Activated CD4-positive, alpha-beta T cell treated with anti-CD3 and anti-CD28 coated beads for 36 hours (primary cell): Measurements from ENCODE around the gene BSCL2. TPM values are rescaled to one million over a fixed set of nuclear protein-coding genes. Genes with fewer than 3 reads are reported as not detected.
"Not testable (repeated sequence)": the region's sequence is repeated elsewhere in the genome, so short reads cannot be mapped to it uniquely, and the experiment has no call there.

Source experiments
- ATAC-seq: fragments of 200-7000 bp; cut with Tn5 transposase; one replicate; pipeline ENCODE4 v1.10.0; 2021; ENCODE audit warnings: mild to moderate bottlenecking, moderate library complexity
- CTCF ChIA-PET: fragments of 350-600 bp; sonication (Branson Sonifier 250); formaldehyde crosslinking; loops from one replicate; lab custom pipeline; 2021; ENCODE audit warnings: antibody characterized with exemption; lab: Charles Lee
- POLR2A ChIA-PET: fragments of 350-600 bp; sonication (Branson Sonifier 250); formaldehyde crosslinking; loops from one replicate; lab custom pipeline; 2021; ENCODE audit warnings: antibody characterized with exemption, inconsistent platforms; lab: Charles Lee
- DNase-seq: peaks from one replicate; pipeline ENCODE4 v3.0.0-alpha.2; 2020
- H3K27ac Mint-ChIP-seq: one replicate; pipeline ENCODE4 v1.8.0; 2021; ENCODE audit warnings: mixed read lengths
- H3K27me3 Mint-ChIP-seq: one replicate; pipeline ENCODE4 v1.8.0; 2021; ENCODE audit warnings: mixed read lengths
- H3K36me3 Mint-ChIP-seq: one replicate; pipeline ENCODE4 v1.8.0; 2021; ENCODE audit warnings: low read depth, mixed read lengths
- H3K4me1 Mint-ChIP-seq: one replicate; pipeline ENCODE4 v1.8.0; 2021; ENCODE audit warnings: mixed read lengths
- H3K4me3 Mint-ChIP-seq: one replicate; pipeline ENCODE4 v1.8.0; 2021; ENCODE audit warnings: mild to moderate bottlenecking, moderate library complexity, mixed read lengths
- H3K9me3 Mint-ChIP-seq: one replicate; pipeline ENCODE4 v1.8.0; 2021; ENCODE audit warnings: low read depth, mixed read lengths
- intact Hi-C, 2 experiments: fragments of 100-400 bp; cut with DNase I in 1 of 2; cut with micrococcal nuclease in 1 of 2; formaldehyde crosslinking; loops; one replicate each; pipeline versions ENCODE4 v1.14.2 to v1.15.1; 2022 to 2024; cut with DNase I, micrococcal nuclease
- total RNA-seq, 2 experiments: library from RNA; stranded (reverse); gene quantifications; one replicate each; pipeline ENCODE4 v1.2.3, GENCODE V29; 2021

BSCL2 gene
- total RNA-seq, 2 experiments from 2014 or later, result 16.7 to 28.0 TPM

DNA sequence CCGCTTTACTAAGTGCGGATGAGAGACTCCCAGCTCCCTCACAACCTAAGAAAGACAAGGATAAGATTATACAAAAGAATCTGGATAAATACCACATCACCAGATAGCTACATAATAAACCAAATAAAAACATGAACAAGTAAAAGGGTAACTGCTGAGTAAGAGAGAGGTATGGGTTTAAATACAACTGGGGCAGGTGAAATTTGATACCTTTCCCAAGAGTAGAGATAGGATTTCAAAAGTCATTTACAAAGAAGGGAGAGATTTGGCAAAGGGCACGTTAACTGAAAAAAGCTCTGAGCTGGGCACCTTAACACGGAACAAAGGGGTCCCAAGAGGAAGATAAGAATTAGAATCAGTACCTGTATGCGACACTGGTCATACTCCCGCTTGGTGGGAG is 30.1 kb downstream of the BSCL2 start:
- no peaks in the 10 kb centered on the region for H3K27me3 Mint-ChIP-seq
- ChIA-PET CTCF (no interaction called here), POLR2A (interaction anchor here (0.9 to 3.2 kb wide), 4 partner anchors 24 to 179 kb away, joined by 3 to 12 read pairs (median 4); partner anchors contain the start of genes INTS5, TUT1 and ZBTB3)
- DNase-seq (no peak), ATAC-seq (no peak)
- peaks cover 25% of the 10 kb centered on the region for H3K36me3 Mint-ChIP-seq
- intact Hi-C loops, result no loop called here
- H3K4me3 Mint-ChIP-seq, result peak overlapping the region; percentile 40
- H3K4me1 Mint-ChIP-seq, result peaks cover 41% of the 10 kb centered on the region
- H3K27ac Mint-ChIP-seq, result peak overlapping the region; percentile 47
- H3K9me3 Mint-ChIP-seq, result no peaks in the 10 kb centered on the region

DNA sequence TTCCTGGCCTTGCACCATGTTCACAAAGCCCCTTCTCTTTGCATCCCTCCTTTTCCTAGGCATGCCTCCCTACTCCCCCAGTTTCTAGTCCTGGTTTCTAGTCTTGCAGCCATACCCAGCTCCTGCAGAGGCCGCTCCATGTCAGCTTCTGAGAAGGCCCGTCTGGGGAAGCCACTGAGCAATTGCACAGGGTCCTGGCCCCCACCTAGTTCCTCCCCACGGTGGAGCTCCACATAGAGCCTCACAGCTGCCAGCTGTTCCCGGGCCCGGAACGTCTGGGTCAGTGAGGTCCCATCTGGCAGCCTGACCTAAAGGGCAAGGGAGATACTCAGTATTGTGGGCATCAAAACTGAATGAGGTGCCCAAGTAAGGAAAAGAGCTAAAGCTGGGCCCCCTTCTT is 30.5 kb downstream of the BSCL2 start:
- intact Hi-C loops, result no loop called here
- no peaks in the 10 kb centered on the region for H3K9me3 Mint-ChIP-seq
- CTCF ChIA-PET, result interaction anchor here (0.6 to 1.3 kb wide), 3 partner anchors 10 to 181 kb away, joined by 3 read pairs; no protein-coding TSS in a partner anchor
- peaks cover 41% of the 10 kb centered on the region for H3K4me1 Mint-ChIP-seq
- no peak for DNase-seq
- POLR2A ChIA-PET, result interaction anchor here (0.9 to 3.2 kb wide), 5 partner anchors 10 to 180 kb away, joined by 3 to 12 read pairs (median 3); partner anchors contain the start of genes C11orf98, CSKMT, INTS5 and TUT1
- H3K4me3 Mint-ChIP-seq, result peak overlapping the region; percentile 40
- peaks cover 28% of the 10 kb centered on the region for H3K36me3 Mint-ChIP-seq
- H3K27ac Mint-ChIP-seq, result no peak overlapping the region
- H3K27me3 Mint-ChIP-seq, result no peaks in the 10 kb centered on the region
- no peak for ATAC-seq

DNA sequence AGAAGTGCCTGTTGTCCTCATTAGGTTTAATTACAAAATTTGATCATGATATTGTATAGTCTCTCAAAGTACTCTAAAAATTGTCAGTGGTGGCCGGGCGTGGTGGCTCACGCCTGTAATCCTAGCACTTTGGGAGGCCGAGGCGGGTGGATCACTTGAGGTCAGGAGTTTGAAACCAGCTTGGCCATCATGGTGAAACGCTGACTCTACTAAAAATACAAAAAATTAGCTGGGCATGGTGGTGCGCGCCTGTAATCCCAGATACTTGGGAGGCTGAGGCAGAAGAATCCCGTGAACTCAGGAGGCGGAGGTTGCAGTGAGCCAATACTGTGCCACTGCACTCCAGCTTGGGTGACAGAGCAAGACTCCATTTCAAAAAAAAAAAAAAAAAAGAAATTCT is 31.8 kb downstream of the BSCL2 start:
- intact Hi-C loops, H3K4me3 Mint-ChIP-seq, H3K27me3 Mint-ChIP-seq, H3K9me3 Mint-ChIP-seq, DNase-seq, ATAC-seq, H3K27ac Mint-ChIP-seq: not testable (repeated sequence)
- peaks cover 41% of the 10 kb centered on the region for H3K4me1 Mint-ChIP-seq
- POLR2A ChIA-PET, result interaction anchor here (0.6 to 1.5 kb wide), 3 partner anchors 10 to 166 kb away, joined by 3 to 7 read pairs (median 4); partner anchors contain the start of genes C11orf98 and CSKMT
- H3K36me3 Mint-ChIP-seq, result peaks cover 40% of the 10 kb centered on the region
- CTCF ChIA-PET, result interaction anchor here (0.8 to 1.9 kb wide), 2 partner anchors 19 to 28 kb away, joined by 3 to 5 read pairs; no protein-coding TSS in a partner anchor

DNA sequence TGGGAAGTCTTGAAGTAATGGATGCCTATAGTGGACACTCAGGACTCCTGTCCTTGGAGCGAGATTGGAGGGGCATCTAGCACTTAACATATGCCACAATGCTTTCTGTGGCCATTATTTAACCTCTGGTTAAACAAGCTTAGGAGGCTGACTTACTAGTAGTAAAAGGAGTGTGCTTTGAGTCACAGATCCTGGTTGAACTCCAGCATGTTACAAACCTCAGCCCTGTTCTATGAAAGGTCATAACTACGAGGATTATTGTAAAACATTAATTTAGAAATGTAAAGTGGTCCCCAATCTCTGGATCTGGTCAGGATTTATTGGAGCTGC is 34.1 kb downstream of the BSCL2 start:
- ChIA-PET CTCF (interaction anchor here (0.7 to 2.3 kb wide), 6 partner anchors 8 to 249 kb away, joined by 3 to 7 read pairs (median 4); partner anchors contain the start of genes C11orf98 and CSKMT), POLR2A (interaction anchor here (1.0 to 1.9 kb wide), 5 partner anchors 8 to 208 kb away, joined by 3 to 7 read pairs (median 3); partner anchors contain the start of genes B3GAT3, C11orf98, CSKMT and EEF1G)
- H3K4me1 Mint-ChIP-seq, result peaks cover 54% of the 10 kb centered on the region
- peak overlapping the region; percentile 96 for H3K27ac Mint-ChIP-seq
- no peaks in the 10 kb centered on the region for H3K9me3 Mint-ChIP-seq
- ATAC-seq (no peak), DNase-seq (no peak)
- H3K27me3 Mint-ChIP-seq, result no peaks in the 10 kb centered on the region
- H3K4me3 Mint-ChIP-seq, result peak overlapping the region; percentile 91
- peaks cover 51% of the 10 kb centered on the region for H3K36me3 Mint-ChIP-seq
- intact Hi-C loops, result loop anchor here in 1 of 2 experiments (5.0 kb wide), 3 partner anchors 34 to 169 kb away; partner anchors contain the start of genes BSCL2, GNG3, HNRNPUL2 and TTC9C

DNA sequence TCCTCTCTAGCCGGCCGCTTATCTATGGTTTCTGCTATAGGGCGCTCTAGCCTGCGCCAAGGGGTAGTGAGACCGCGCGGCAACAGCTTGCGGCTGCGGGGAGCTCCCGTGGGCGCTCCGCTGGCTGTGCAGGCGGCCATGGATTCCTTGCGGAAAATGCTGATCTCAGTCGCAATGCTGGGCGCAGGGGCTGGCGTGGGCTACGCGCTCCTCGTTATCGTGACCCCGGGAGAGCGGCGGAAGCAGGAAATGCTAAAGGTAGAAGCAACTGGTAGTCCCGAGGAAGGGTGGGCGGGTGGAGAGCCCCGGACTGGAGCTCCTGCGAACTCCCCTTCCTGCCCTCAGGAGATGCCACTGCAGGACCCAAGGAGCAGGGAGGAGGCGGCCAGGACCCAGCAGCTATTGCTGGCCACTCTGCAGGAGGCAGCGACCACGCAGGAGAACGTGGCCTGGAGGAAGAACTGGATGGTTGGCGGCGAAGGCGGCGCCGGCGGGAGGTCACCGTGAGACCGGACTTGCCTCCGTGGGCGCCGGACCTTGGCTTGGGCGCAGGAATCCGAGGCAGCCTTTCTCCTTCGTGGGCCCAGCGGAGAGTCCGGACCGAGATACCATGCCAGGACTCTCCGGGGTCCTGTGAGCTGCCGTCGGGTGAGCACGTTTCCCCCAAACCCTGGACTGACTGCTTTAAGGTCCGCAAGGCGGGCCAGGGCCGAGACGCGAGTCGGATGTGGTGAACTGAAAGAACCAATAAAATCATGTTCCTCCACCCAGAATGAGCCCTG is 35.4 kb downstream of the BSCL2 start, which contains the start of the genes LBHD1 and UQCC3:
Gene LBHD1 (minus strand): TSS at position 660 of the 782 bp plus-strand sequence. CDS start 2,236 bp downstream, outside the sequence.
Gene UQCC3 (plus strand): TSS at position 66 of the 782 bp plus-strand sequence. CDS start 73 bp downstream, at position 139.
- ChIA-PET POLR2A (interaction anchor here (0.7 to 3.0 kb wide), 20 partner anchors 9 to 210 kb away, joined by 3 to 24 read pairs (median 4); partner anchors contain the start of genes B3GAT3, BSCL2, EEF1G and GANAB), CTCF (interaction anchor here (0.5 to 2.2 kb wide), 17 partner anchors 9 to 247 kb away, joined by 3 to 7 read pairs (median 4); partner anchors contain the start of genes B3GAT3, INTS5, MTA2 and SLC3A2)
- Mint-ChIP-seq H3K9me3 (no peaks in the 10 kb centered on the region), H3K27me3 (no peaks in the 10 kb centered on the region), H3K4me3 (peak within 1 kb of the TSS; percentile 91), H3K27ac (peak within 1 kb of the TSS; percentile 96), H3K36me3 (peaks cover 53% of the 10 kb centered on the region), H3K4me1 (peaks cover 54% of the 10 kb centered on the region)
- ATAC-seq (peak; percentile 88), DNase-seq (peak; percentile 86)
- intact Hi-C loops, result loop anchor here (1.0 to 5.0 kb wide), 8 partner anchors 25 to 171 kb away; partner anchors contain the start of genes HNRNPUL2 (in 2 of the 2), BSCL2 (in 1 of the 2), GANAB (in 1 of the 2) and GNG3 (in 1 of the 2)

DNA sequence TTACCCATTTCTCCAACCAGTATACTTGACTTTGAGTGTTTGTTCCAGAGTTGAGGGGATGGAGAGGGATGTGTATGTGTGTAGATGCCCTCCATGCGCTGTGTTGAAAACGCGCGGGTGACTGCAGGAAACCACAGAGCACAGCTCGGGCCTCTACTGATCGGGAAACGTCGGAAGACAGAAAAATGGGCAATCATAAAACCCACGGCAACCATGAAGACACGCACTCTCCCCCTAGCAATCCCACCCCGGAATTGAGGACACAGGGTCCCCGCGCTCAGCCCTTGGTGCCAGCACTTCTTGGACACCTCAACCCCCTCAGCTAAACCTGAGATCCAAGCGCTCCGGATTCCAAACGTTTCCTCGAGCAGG is 36.0 kb downstream of the BSCL2 start:
- no peak for DNase-seq
- intact Hi-C loops, result loop anchor here (1.0 to 5.0 kb wide), 6 partner anchors 25 to 171 kb away; partner anchors contain the start of genes HNRNPUL2 (in 2 of the 2), BSCL2 (in 1 of the 2), GANAB (in 1 of the 2) and GNG3 (in 1 of the 2)
- H3K4me3 Mint-ChIP-seq, result peak overlapping the region; percentile 91
- H3K9me3 Mint-ChIP-seq, result no peaks in the 10 kb centered on the region
- peaks cover 58% of the 10 kb centered on the region for H3K36me3 Mint-ChIP-seq
- ChIA-PET POLR2A (interaction anchor here (0.7 to 3.0 kb wide), 14 partner anchors 10 to 210 kb away, joined by 3 to 24 read pairs (median 6); partner anchors contain the start of genes B3GAT3, BSCL2, GANAB and GNG3), CTCF (interaction anchor here (0.9 to 2.2 kb wide), 10 partner anchors 10 to 247 kb away, joined by 3 to 7 read pairs (median 4); partner anchors contain the start of genes B3GAT3, INTS5 and SLC3A2)
- peak; percentile 11 for ATAC-seq
- no peaks in the 10 kb centered on the region for H3K27me3 Mint-ChIP-seq
- peak overlapping the region; percentile 96 for H3K27ac Mint-ChIP-seq
- H3K4me1 Mint-ChIP-seq, result peaks cover 51% of the 10 kb centered on the region

DNA sequence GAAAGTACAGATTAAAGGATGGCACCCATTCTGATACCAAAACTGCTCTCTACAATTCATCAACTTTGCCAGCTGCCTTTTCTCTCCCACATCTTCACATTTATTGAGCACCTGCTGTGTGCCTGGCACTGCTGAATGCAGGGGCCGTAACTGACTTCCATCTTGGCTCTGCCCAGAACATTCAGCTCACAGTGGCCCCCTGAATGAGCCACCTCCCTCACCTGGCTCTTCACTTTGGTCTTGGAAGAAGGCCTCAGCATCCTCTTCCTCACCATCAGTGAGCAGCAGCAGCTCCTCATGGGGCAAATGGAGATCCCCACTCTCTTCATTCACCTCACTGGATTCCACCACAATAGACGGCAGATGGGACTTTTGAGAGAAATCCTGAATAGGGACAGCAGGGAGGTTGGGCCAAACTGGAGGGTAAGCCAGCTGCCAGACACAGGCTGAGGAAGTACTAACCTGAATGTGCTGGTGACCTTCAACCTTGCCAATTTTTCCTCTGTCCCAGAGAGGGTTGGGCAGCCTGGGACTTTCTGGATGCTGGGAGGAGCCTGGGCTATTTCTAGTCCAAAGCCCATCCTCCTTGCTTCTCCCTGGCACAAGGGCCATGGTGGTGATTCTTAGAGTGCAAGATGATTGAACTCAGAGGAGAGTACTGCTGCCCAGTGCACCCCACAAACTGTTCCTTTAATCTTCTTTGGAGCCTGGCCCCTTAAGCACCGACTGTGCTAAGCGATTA is 37.6 kb downstream of the BSCL2 start:
- H3K4me1 Mint-ChIP-seq, result peaks cover 49% of the 10 kb centered on the region
- no peaks in the 10 kb centered on the region for H3K9me3 Mint-ChIP-seq
- H3K27ac Mint-ChIP-seq, result peak overlapping the region; percentile 96
- H3K27me3 Mint-ChIP-seq, result no peaks in the 10 kb centered on the region
- POLR2A ChIA-PET, result interaction anchor here (0.5 to 3.2 kb wide), 12 partner anchors 10 to 131 kb away, joined by 3 to 23 read pairs (median 4); partner anchors contain the start of genes BSCL2, EEF1G, GNG3 and INTS5
- DNase-seq (no peak), ATAC-seq (no peak)
- intact Hi-C loops, result loop anchor here (2.0 to 5.0 kb wide), 4 partner anchors 38 to 173 kb away; partner anchors contain the start of genes BSCL2 (in 1 of the 2), GNG3 (in 1 of the 2), HNRNPUL2 (in 1 of the 2) and TTC9C (in 1 of the 2)
- peak overlapping the region; percentile 91 for H3K4me3 Mint-ChIP-seq
- H3K36me3 Mint-ChIP-seq, result peaks cover 61% of the 10 kb centered on the region
- CTCF ChIA-PET, result interaction anchor here (0.6 to 2.2 kb wide), 6 partner anchors 58 to 1198 kb away, joined by 3 to 7 read pairs (median 3); partner anchors contain the start of gene TMEM179B

DNA sequence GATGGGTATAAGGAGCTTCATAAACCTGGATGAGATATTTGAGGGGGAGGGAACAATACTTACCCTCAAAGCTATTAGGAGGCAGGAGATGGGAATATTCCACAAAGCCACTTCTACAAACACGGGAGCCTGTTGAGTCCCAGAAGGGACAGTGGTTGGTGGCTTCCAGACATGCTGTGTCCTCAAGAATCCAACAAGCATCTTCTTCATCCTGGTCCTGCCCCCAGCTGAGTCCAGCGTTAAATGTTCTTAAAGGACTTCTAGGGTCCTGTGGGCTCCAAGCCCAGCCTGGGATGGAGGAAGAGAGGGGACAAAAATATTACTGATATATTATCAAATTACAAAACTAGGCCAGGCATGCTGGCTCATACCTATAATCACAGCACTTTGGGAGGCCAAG is 39.8 kb downstream of the BSCL2 start:
- ATAC-seq (no peak), DNase-seq (no peak)
- peak overlapping the region; percentile 93 for H3K4me3 Mint-ChIP-seq
- intact Hi-C loops, result no loop called here
- no peaks in the 10 kb centered on the region for H3K9me3 Mint-ChIP-seq
- H3K27me3 Mint-ChIP-seq, result no peaks in the 10 kb centered on the region
- peak overlapping the region; percentile 89 for H3K27ac Mint-ChIP-seq
- ChIA-PET CTCF (interaction anchor here (0.6 to 1.2 kb wide), 7 partner anchors 9 to 239 kb away, joined by 3 to 5 read pairs (median 3); no protein-coding TSS in a partner anchor), POLR2A (interaction anchor here (0.6 to 3.2 kb wide), 9 partner anchors 9 to 174 kb away, joined by 3 to 23 read pairs (median 4); partner anchors contain the start of genes GANAB, HNRNPUL2, TTC9C and TUT1)
- peaks cover 48% of the 10 kb centered on the region for H3K4me1 Mint-ChIP-seq
- H3K36me3 Mint-ChIP-seq, result peaks cover 67% of the 10 kb centered on the region

DNA sequence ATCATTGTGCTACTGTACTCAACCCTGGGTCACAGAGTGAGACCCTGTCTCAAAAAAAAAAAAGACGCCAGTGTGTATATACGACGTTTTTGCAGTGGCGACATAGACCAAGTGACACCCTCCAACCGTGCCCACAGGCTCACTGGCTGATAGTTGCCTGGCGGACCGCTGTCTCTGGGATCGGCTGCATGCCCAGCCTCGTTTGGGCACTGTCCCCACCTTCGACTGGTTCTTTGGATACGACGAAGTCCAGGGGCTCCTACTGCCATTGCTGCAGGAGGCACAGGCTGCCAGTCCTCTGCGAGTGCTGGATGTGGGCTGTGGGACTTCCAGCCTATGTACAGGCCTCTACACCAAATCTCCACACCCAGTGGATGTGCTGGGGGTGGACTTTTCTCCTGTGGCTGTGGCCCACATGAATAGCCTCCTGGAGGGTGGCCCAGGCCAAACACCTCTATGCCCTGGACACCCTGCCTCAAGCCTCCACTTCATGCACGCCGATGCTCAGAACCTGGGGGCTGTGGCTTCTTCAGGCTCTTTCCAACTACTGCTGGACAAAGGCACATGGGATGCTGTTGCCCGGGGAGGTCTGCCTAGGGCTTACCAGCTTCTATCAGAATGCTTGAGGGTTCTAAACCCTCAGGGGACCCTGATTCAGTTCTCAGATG is 40.8 kb downstream of the BSCL2 start:
- DNase-seq (peak; percentile 32), ATAC-seq (no peak)
- POLR2A ChIA-PET, result interaction anchor here (0.6 to 3.2 kb wide), 15 partner anchors 10 to 189 kb away, joined by 3 to 38 read pairs (median 14); partner anchors contain the start of genes HNRNPUL2, INTS5, MTA2 and POLR2G
- CTCF ChIA-PET, result interaction anchor here (1.2 to 2.7 kb wide), 4 partner anchors 12 to 121 kb away, joined by 3 to 21 read pairs (median 13); partner anchors contain the start of genes INTS5, MTA2, TMEM179B and TUT1
- intact Hi-C loops, result no loop called here
- peaks cover 61% of the 10 kb centered on the region for H3K36me3 Mint-ChIP-seq
- peak overlapping the region; percentile 89 for H3K27ac Mint-ChIP-seq
- H3K4me1 Mint-ChIP-seq, result peaks cover 45% of the 10 kb centered on the region
- no peaks in the 10 kb centered on the region for H3K27me3 Mint-ChIP-seq
- H3K9me3 Mint-ChIP-seq, result no peaks in the 10 kb centered on the region
- peak overlapping the region; percentile 93 for H3K4me3 Mint-ChIP-seq
